ENCODE data around the gene CCDC34.
A peak's percentile ranks its signal among the peaks of the same experiment; 100 is the strongest.
"Not testable (repeated sequence)": the region's sequence is repeated elsewhere in the genome, so short reads cannot be mapped to it uniquely, and the experiment has no call there.

CCDC34 gene

GRCh38 chr11:27321340-27321739 is 41.7 kb downstream of the CCDC34 start:
- not testable (repeated sequence) for DNase-seq (ENCODE audit: low spot score)

DNA sequence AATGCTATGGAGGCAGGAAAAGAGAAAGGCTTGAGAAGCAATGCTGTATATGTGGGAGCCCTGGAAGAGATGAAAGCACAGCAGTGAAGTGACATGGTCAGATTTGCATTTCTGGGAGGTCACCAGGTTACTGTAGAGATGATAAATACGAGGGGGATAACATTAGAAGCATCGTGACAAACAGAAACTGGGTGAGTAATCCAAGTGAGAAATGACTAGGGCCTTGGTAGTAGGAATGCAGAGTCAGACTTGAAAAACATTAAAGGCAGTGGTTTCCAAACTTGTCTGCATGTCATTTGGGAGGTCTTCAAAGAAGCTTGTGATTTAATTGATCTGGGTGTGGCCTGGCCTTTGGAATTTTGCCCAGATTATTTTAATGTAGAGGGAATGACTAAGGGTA is 43.9 kb downstream of the CCDC34 start:
- DNase-seq (ENCODE audit: low spot score): peak; percentile 42

DNA sequence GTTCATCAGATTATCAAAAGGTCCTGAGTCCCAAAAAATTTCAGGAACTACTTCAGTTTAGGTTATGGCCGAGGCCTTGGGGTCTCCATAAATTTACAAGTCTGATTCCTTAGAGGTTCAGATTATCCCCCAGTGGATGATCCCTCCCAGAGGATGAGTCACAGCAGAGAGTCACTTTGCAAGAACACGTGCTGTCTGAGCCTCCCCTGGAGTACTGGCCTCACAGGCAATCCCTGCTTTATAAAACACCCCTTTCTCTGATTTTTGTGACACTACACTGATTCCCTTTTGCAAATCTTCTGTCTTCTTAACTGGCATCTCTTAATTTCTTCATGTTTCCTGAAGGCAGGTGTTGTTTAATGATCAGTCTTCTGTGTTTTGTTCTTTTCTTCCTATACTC is 45.3 kb downstream of the CCDC34 start:
- DNase-seq (ENCODE audit: low spot score): no peak

GRCh38 chr11:27315836-27316235 is 47.2 kb downstream of the CCDC34 start:
- no peak for DNase-seq (ENCODE audit: low spot score)

DNA sequence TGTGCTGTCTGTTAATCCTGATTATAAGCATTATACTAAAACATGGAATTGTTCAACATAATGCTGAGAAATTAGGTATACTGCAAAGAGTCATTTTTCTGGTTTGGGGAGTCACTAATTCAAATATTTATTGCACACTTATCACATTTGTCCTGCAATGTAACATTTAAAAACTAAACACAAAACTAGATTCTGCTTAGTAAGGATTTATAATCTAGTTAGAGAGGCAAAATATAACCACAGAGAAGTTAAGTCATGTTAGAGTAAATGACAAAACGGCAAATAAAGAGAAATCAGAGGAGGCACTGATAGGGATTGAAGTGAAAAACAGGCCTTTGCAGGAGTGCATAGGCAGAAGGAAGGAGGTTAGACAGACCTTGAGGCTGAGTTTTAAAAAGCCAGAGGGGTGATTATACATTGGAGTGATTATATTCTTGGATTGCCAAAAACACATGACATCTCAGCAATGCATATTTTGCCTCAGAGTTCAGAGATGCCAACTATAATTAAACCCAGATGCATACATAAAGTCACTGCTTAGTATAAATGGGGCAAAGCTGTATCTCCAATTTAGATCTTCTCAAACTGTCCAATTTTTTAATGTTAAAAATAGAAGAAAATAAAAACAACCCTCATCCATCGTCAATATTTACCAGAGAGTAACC is 49.7 kb downstream of the CCDC34 start:
- no peak for DNase-seq (ENCODE audit: low spot score)

DNA sequence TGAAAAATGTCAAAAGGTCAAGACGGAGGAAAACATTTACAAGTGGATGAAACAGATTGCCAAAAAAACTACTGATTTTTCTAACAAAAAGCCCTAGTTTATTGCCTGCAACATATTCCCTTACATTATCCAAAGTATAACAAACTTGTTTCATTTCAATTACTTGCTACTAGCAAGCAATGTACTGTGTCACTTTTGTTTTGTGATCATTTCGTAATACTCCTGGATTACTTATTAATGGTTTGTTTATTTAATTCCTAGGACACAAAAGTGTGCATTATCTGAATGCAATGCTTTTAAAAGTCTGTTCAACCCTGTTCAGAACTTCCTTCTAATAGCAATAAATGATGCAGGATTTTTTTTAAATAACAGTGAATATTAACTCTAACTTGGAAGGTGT is 50.9 kb downstream of the CCDC34 start:
- no peak for DNase-seq (ENCODE audit: low spot score)

DNA sequence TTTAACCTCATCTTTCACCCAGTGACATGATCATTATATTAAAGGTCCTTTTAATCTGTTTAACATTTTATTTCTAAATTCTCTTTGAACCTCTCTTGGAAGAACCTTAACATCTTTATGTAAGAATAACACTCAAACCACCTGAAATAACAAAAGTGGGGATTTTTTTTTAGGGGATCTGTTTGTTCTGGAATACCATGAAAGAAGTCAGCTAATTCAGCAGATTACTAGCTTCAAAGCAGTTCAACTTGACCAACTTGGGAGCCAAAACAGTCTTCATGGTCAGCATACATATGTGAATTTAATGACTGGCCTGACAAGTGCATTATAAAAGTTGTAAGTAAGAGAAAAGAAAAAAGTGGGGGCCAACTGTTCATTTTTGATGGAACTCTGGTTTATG is 52.3 kb downstream of the CCDC34 start:
- DNase-seq (ENCODE audit: low spot score): no peak

GRCh38 chr11:27310182-27310581 is 52.8 kb downstream of the CCDC34 start:
- no peak for DNase-seq (ENCODE audit: low spot score)

GRCh38 chr11:27309046-27309445 is 54.0 kb downstream of the CCDC34 start:
- DNase-seq (ENCODE audit: low spot score): peak; percentile 58

GRCh38 chr11:27307232-27307631 is 55.8 kb downstream of the CCDC34 start:
- no peak for DNase-seq (ENCODE audit: low spot score)

DNA sequence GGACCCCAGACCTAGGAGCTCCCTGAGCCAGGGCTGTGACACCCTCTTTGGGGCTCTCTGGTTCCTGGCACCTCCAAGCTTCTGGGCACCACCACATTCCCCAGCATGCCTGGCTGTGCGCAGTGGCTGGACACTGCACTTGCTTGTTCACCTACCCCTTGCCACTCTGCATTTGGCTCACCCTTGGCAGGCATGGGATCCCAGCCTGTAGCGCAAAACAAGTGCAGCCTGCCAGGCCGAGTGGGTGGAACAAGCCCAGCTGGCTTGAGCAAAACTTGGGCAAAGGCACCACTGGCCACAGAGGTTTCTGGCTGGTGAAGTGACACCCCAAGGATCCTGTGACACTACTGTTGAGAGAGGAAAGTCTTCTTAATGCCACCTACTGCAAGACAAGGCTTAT is 57.3 kb downstream of the CCDC34 start:
- no peak for DNase-seq (ENCODE audit: low spot score)

- DNase-seq (ENCODE audit: low spot score): no peak
These were observed 58.5 kb downstream of the CCDC34 start for GRCh38 chr11:27304514-27304913.

DNA sequence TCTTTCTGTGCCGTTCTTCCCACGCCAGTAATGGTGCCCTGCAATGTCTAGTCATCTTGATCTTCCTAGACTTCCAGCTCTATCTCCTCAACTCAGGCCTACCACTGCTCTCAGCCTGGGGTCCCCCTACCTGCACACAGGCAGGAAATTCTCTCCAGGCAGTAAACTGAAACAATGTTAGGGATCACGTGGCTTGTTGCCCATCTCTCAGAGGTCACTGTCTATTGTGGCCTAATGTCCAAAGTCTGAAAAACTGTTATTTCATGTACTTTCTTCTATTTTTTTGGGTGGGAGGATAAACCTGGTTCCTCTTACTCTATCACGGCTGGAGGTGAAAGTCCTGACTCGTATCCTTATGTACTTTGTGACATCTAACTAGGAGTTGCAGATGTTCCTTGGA is 59.1 kb downstream of the CCDC34 start:
- DNase-seq (ENCODE audit: low spot score): no peak

DNA sequence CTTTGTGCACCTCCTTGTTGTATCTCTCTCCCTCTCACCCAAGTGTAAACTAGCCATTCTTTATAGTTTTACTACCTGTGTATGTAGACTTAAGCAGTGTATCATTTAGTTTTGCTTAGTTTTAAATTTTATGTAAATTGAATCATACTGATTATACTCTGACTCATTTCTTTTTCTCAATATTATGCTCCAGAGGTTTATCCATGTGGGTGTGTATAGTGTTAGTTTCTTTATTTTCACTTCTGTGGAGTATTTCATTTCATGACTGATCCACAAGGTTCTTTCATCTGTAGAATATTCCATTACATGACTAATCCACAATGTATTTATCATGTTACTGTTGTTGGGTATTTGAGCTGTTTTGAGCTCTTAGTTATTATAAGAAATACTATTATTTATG is 62.0 kb downstream of the CCDC34 start:
- no peak for DNase-seq (ENCODE audit: low spot score)

DNA sequence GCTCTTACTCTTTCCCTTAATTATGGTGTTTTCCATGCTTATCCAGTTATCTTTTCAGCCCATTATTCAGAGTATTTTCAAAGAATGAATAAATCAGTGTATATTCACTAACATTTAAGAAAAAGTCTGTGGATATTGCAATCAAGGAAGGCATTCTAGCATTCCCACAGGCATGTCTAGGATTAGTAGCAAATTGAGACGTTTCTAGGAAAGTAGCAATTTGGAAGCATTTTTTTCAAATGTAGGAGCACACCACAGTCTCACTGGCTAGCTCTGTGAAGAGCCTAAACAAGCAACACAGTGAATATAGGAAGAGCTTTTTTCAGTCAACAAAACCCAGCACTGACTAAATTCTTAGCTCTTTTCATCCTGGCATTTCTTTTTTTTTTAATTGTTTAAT is 65.4 kb downstream of the CCDC34 start:
- no peak for DNase-seq (ENCODE audit: low spot score)

DNA sequence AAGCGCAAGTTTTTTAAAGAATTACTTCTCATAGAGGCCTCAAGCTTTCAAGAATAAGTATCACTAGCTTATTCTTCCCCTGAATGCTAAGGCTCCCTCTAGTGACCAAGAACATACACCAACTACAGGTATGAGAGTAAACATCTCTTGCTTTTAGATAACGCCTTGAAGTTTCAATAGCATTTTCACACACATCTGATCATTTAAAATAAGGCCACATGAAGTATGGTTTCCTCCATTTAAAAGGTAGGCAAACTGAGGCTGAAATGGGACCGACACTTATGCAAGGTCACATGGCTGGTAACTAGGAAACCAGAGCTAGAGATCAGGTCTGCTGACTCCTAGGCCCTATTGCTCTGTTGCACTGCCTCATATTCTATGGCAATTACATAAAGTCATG is 66.5 kb downstream of the CCDC34 start:
- peak; percentile 54 for DNase-seq (ENCODE audit: low spot score)

DNA sequence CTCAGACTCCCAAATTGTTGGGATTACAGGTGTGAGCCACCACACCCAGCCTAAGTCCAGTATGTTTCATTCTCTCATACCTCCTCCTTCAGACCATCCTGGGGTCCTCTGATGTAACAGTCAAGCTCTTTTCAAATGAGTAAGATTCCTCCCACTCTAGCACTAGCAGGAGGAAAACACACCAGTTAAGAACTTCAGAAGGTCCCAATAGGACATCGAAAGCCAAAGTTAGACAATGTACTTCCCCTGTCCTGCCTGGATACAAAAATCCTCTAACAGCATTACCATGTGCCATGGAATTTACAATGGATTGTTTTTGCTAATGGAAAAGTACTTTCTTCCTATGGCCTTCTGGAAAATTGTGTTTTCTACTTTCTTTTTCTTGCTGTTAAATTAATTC is 67.1 kb downstream of the CCDC34 start:
- DNase-seq (ENCODE audit: low spot score): no peak

GRCh38 chr11:27294654-27295053 is 68.4 kb downstream of the CCDC34 start:
- DNase-seq (ENCODE audit: low spot score): no peak

- peak; percentile 31 for DNase-seq (ENCODE audit: low spot score)
These were observed 69.2 kb downstream of the CCDC34 start for GRCh38 chr11:27293515-27294417.

DNA sequence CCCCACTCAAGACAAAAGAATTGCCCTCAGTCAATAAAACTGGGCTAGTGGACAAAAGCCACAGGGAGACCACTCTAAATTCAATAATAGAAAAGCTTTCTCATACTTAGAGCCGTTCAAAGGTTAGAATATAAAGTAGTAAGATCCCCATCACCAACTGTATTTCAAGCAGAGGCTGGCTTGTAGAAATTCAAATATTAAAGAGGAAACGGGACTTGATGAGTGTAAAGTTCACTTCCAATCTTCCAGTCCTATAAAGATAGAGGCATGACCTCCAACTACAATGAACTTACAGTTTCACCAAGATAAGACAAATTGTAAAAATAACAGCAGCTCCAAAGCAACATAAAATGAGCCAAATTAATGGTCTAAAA is 70.4 kb downstream of the CCDC34 start:
- no peak for DNase-seq (ENCODE audit: low spot score)

DNA sequence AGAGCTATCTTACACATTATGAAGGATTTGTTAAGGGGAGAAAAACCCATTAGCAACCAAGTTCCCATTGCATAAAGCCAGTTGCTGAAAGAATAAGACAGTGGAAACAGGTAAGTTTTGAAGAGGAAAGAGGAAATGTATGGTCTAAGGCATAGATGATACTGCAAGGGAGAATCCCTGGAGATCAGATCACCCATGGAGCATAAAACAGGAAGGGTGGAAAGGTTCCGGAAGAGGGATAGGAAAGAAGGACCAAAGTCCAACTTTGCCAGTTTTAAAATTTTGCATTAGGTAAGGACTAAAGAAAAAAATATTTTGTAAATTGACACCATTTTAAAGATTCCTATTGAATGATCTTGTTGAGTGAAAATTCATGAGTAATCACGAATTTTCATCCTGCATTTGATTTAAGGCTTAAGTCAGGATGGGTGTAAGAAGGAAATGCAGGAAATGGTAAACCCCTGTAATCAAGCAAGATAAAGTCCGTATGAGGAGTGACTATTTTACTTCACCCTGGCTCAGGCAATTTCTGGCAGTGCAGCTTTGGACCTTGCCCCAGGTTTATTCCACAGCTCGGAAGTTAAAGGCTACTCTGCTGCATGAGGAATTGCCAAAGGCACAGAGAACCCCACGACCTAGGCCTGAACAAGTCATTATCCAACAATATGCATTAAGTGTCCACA is 70.9 kb downstream of the CCDC34 start:
- DNase-seq (ENCODE audit: low spot score): no peak

- DNase-seq (ENCODE audit: low spot score): no peak
These were observed 71.6 kb downstream of the CCDC34 start for GRCh38 chr11:27291302-27291889.
